GM12878 (cell line): Measurements from ENCODE around the gene MPV17. TPM values are rescaled to one million over a fixed set of nuclear protein-coding genes. Genes with fewer than 3 reads are reported as not detected.
A peak's percentile ranks its signal among the peaks of the same experiment; 100 is the strongest.

Source experiments
- CBX5 ChIP-seq: sonication (generic); IDR thresholded peaks from 2 replicates; pipeline ENCODE4 v1.6.1; 2016; ENCODE audit warnings: low read depth, moderate library complexity, mild to moderate bottlenecking, inconsistent platforms
- CHD2 ChIP-seq: IDR thresholded peaks from 2 replicates; pipeline ENCODE4 v1.6.1; 2011; ENCODE audit warnings: low read depth, low read length, improper control_type of control experiment, borderline replicate concordance
- CREB1 ChIP-seq: IDR thresholded peaks from 2 replicates; pipeline ENCODE4 v1.6.1; 2012; ENCODE audit warnings: low read depth, mild to moderate bottlenecking, inconsistent platforms
- HSF1 ChIP-seq: fragments of 150-350 bp; IDR thresholded peaks from 2 replicates; pipeline ENCODE4 v1.6.1; 2014; ENCODE audit warnings: mild to moderate bottlenecking, low read depth, low read length
- JUND ChIP-seq: IDR thresholded peaks from 2 replicates; pipeline ENCODE4 v1.6.1; 2012; ENCODE audit warnings: low read depth, mild to moderate bottlenecking, low read length, improper control_type of control experiment, moderate library complexity
- MXI1 ChIP-seq: fragments of 150-350 bp; IDR thresholded peaks from 2 replicates; pipeline ENCODE4 v1.6.1; 2011; ENCODE audit warnings: low read depth, mild to moderate bottlenecking, inconsistent platforms, low read length, improper control_type of control experiment
- MYC ChIP-seq: IDR thresholded peaks from 2 replicates; pipeline ENCODE4 v1.6.1; 2011; ENCODE audit warnings: mild to moderate bottlenecking, low read length, moderate library complexity, inconsistent platforms; ENCODE audit not compliant: insufficient read depth, insufficient replicate concordance, insufficient read length, severe bottlenecking
- NFYA ChIP-seq: IDR thresholded peaks from 2 replicates; pipeline ENCODE4 v1.6.1; 2011; ENCODE audit warnings: low read depth, mild to moderate bottlenecking, low read length, improper control_type of control experiment, borderline replicate concordance
- PAX5 ChIP-seq: IDR thresholded peaks from 2 replicates; pipeline ENCODE4 v1.6.1; 2011; ENCODE audit warnings: low read depth, low read length, borderline replicate concordance
- PBX3 ChIP-seq: IDR thresholded peaks from 2 replicates; pipeline ENCODE4 v1.6.1; 2011; ENCODE audit warnings: mild to moderate bottlenecking, low read depth, low read length, moderate library complexity; ENCODE audit not compliant: insufficient replicate concordance
- PRDM15 ChIP-seq: fragments of 450-650 bp; formaldehyde crosslinking; IDR thresholded peaks from 2 replicates; pipeline ENCODE4 v1.4.0; 2020; ENCODE audit warnings: mild to moderate bottlenecking, moderate library complexity
- RB1 ChIP-seq: fragments of 450-650 bp; formaldehyde crosslinking; IDR thresholded peaks from 2 replicates; pipeline ENCODE4 v1.6.1; 2017; ENCODE audit warnings: mild to moderate bottlenecking, borderline replicate concordance
- RELA ChIP-seq: fragments of 450-650 bp; IDR thresholded peaks from 2 replicates; pipeline ENCODE4 v1.8.0; 2014; ENCODE audit warnings: borderline replicate concordance; ENCODE audit not compliant: partially characterized antibody
- SMARCA5 ChIP-seq: fragments of 450-650 bp; IDR thresholded peaks from 2 replicates; pipeline ENCODE4 v1.6.1; 2017; ENCODE audit warnings: mild to moderate bottlenecking
- SRF ChIP-seq, 2 experiments: IDR thresholded peaks; 2 replicates each; pipeline ENCODE4 v1.6.1; 2011; ENCODE audit warnings: low read depth in 2 of 2, low read length in 2 of 2, mild to moderate bottlenecking in 1 of 2, moderate library complexity in 1 of 2
- YBX1 ChIP-seq: fragments of 450-650 bp; IDR thresholded peaks from 2 replicates; pipeline ENCODE4 v1.6.1; 2016; ENCODE audit warnings: antibody characterized with exemption
- polyA plus RNA-seq, 11 experiments: library from polyadenylated mRNA; depleted of rRNA in 4 of 11; unstranded in 6 of 11; stranded (reverse) in 5 of 11; fragments of >200 nt; fragmentation: Nextera tagmentation in 4 of 11; fragmentation: Illumina TruSeq in 1 of 11; extraction: Ambion mirVana in 4 of 11; extraction: Trizol in 1 of 11; gene quantifications; 1 replicate in 1 of 11; 2 replicates in 10 of 11; pipeline versions ENCODE4 v1.2.1 to v1.2.3, GENCODE V29; 2011 to 2016; ENCODE audit warnings: inconsistent platforms in 2 of 11, missing spikeins in 2 of 11, low read depth in 1 of 11
- total RNA-seq, 4 experiments: library from RNA; depleted of rRNA in 3 of 4; stranded (reverse); fragments of >200 nt in 3 of 4; fragmentation: Illumina TruSeq in 1 of 4; extraction: Trizol in 1 of 4; gene quantifications; 2 replicates each; pipeline versions ENCODE4 v1.2.1 to v1.2.3, GENCODE V29; 2013 to 2021
- TF ChIP-seq, protein P1 (sequence below): IDR thresholded peaks from 2 replicates; pipeline ENCODE4 v1.6.1; 2011; ENCODE audit warnings: low read depth, mild to moderate bottlenecking, low read length, moderate library complexity, borderline replicate concordance; ENCODE audit errors: extremely low read depth

MPV17 gene
- total and polyA plus RNA-seq, 10 of the 15 experiments (the other 5 are each of a cell fraction or from before 2014, with no cell fraction given), result 63.4 to 143 (median 89.0) TPM

GRCh38 chr2:27322766-27323595, at the start of gene MPV17 (continued):
- TF ChIP-seq PRDM15 (CRISPR knock-in tag) (no peak), JUND (0 out of 2 replicates have a peak, but pooled peaks have one; percentile 3), MYC (peak; percentile 61), MXI1 (peak; percentile 93), RB1 (no peak), CREB1 (peak; percentile 52; the same call in 1 of the 2 replicates), YBX1 (no peak), CBX5 (no peak), RELA (peak; percentile 32), PAX5 (no peak; the same call in 1 of the 2 replicates), SRF (IDR thresholded peaks at IDR 0.05; ENCODE audit: low read depth in 2 of 2, low read length in 2 of 2) (no peak), SMARCA5 (no peak), CHD2 (no peak; the same call in 1 of the 2 replicates), NFYA (no peak), HSF1 (no peak), PBX3 (peak; percentile 89)
- TF ChIP-seq, protein P1, sequence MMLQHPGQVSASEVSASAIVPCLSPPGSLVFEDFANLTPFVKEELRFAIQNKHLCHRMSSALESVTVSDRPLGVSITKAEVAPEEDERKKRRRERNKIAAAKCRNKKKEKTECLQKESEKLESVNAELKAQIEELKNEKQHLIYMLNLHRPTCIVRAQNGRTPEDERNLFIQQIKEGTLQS, result peak; percentile 80; the same call in 1 of the 2 replicates
